Coronary artery (tissue), 2 donors: ENCODE data around the gene PRSS56.

Experiments
- DNase-seq: peaks from one replicate; pipeline ENCODE4 v3.0.0-alpha.2; 2017; ENCODE audit warnings: low spot score
- H3K27ac ChIP-seq, 2 donors: fragments of 200-600 bp; sonication (generic); one replicate each; pipeline ENCODE4 v1.5.1; 2016 to 2019
- H3K4me3 ChIP-seq: fragments of 200-600 bp; sonication (generic); 2 replicates; pipeline ENCODE4 v1.5.1; 2016; ENCODE audit warnings: mild to moderate bottlenecking, moderate library complexity
- CTCF ChIP-seq: fragments of 200-600 bp; sonication (generic); IDR thresholded peaks from one replicate; pipeline ENCODE4 v1.5.1; 2019; ENCODE audit warnings: antibody characterized with exemption

Gene PRSS56

GRCh38 chr2:232534940-232535651 lies 14.9 kb downstream of the PRSS56 start:
- no peak overlapping the region for H3K27ac ChIP-seq
- no peak overlapping the region for H3K4me3 ChIP-seq
- no peak for TF ChIP-seq CTCF
- DNase-seq = no peak

- DNase-seq = no peak
- TF ChIP-seq CTCF = no peak
- no peak overlapping the region for H3K4me3 ChIP-seq
- no peak overlapping the region for H3K27ac ChIP-seq
Observed at GRCh38 chr2:232535761-232536530, 15.8 kb downstream of the PRSS56 start.

- no peak overlapping the region for H3K27ac ChIP-seq
- no peak for TF ChIP-seq CTCF
- H3K4me3 ChIP-seq = no peak overlapping the region
- no peak for DNase-seq
Observed at GRCh38 chr2:232537079-232537478, 16.9 kb downstream of the PRSS56 start.

GRCh38 chr2:232537499-232537898 lies 17.3 kb downstream of the PRSS56 start:
- Histone ChIP-seq H3K4me3 (no peak overlapping the region), H3K27ac (no peak overlapping the region)
- TF ChIP-seq CTCF = no peak
- no peak for DNase-seq

GRCh38 chr2:232538671-232539070 lies 18.5 kb downstream of the PRSS56 start:
- no peak for TF ChIP-seq CTCF
- Histone ChIP-seq H3K4me3 (no peak overlapping the region), H3K27ac (no peak overlapping the region)
- no peak for DNase-seq

GRCh38 chr2:232539298-232540231 lies 19.4 kb downstream of the PRSS56 start, which contains the start of gene CHRNG:
TSS of gene CHRNG (plus strand) at chr2:232539692. CDS start at chr2:232539748, 56 bp downstream.
- H3K27ac ChIP-seq = no peak within 1 kb of the TSS
- TF ChIP-seq CTCF = no peak
- DNase-seq = peak; percentile 66
- no peak within 1 kb of the TSS for H3K4me3 ChIP-seq
